NCI-H345 treated with DMSO at 0.1 percent for 48 hours (cell line): ENCODE measurements around the gene TIMP3.
"Not testable (repeated sequence)": the region's sequence is repeated elsewhere in the genome, so short reads cannot be mapped to it uniquely, and the experiment has no call there.

Source experiments
- DNase-seq: peaks from one replicate; lab custom pipeline; 2025; ENCODE audit not compliant: unreplicated experiment; lab: John Stamatoyannopoulos, UW

The TIMP3 gene

GRCh38 chr22:32801537-32802236 is at the start of gene TIMP3:
Gene TIMP3 (plus strand): TSS chr22:32801705. CDS start chr22:32802002, 297 bp downstream.
- DNase-seq, result no peak

GRCh38 chr22:32752326-32752725 is 49.2 kb upstream of the TIMP3 start:
- no peak for DNase-seq

GRCh38 chr22:32752816-32753520 is 48.5 kb upstream of the TIMP3 start:
- DNase-seq, result no peak

DNA sequence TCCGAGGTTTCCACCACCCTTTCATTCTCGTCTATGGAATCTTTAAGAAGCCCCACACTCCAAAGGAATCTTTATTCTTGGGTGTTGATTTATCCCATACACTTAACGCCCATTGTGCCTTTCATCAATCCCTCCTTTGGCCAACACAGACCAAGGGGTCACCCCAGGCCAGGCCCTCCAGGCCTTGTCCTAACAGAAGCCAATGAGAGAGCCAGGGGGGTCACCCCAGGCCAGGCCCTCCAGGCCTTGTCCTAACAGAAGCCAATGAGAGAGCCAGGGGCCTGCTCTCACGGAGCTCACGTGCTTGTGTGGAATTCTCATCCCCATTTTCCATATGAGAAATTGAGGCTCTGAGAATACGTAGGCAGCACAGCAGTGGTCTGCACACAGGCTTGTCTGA is 47.9 kb upstream of the TIMP3 start:
- DNase-seq, result no peak

GRCh38 chr22:32754413-32755041 is 47.0 kb upstream of the TIMP3 start:
- no peak for DNase-seq

- DNase-seq, result not testable (repeated sequence)
Measured at GRCh38 chr22:32757086-32757762, 44.3 kb upstream of the TIMP3 start.

DNA sequence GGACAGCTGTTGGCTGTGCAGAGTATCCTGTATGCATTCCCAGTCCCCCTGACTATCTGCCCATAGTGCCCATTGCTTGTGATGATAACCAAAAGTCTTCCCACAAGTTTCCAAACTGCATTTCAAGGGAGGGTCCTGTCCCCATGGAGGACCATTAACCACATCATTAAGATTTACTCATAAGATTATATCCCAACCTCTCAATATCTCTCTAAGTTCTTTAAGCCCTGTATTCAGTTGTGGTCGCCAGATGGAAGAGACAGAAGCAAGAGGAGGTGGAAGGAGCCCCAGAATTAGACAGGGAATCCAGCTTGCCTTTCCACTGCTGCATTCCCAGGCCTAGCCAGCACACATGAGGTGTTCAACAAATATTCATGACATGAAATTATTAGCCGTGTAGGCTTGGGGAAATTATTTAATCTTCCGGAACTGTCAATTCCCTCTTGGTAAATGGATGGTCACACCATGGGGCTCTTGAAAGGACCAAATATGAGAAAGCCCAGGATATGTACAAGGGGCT is 42.6 kb upstream of the TIMP3 start:
- DNase-seq, result no peak

- DNase-seq, result no peak
Measured at GRCh38 chr22:32760396-32760795, 41.1 kb upstream of the TIMP3 start.

DNA sequence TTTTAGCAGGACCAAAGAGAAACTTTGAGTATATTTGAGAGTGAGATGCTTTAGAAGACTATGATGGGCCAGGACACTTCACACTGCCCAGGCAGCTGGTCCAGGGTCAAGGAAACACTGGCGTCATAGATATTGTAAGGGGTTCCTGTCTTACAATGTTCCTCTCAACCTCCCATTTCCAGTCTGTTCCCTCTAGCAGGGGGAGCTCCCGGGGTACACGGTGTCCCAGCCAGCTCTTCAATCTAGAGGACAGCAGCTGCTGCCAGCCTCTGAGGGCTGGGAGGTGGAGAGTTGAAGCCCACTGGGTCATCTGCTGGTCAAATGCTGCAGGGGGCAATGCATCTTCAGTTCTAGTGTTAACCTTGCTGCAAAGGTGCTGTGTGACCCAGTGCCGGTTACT is 40.7 kb upstream of the TIMP3 start:
- DNase-seq, result no peak

- no peak for DNase-seq
Measured at GRCh38 chr22:32761251-32761903, 40.1 kb upstream of the TIMP3 start.

DNA sequence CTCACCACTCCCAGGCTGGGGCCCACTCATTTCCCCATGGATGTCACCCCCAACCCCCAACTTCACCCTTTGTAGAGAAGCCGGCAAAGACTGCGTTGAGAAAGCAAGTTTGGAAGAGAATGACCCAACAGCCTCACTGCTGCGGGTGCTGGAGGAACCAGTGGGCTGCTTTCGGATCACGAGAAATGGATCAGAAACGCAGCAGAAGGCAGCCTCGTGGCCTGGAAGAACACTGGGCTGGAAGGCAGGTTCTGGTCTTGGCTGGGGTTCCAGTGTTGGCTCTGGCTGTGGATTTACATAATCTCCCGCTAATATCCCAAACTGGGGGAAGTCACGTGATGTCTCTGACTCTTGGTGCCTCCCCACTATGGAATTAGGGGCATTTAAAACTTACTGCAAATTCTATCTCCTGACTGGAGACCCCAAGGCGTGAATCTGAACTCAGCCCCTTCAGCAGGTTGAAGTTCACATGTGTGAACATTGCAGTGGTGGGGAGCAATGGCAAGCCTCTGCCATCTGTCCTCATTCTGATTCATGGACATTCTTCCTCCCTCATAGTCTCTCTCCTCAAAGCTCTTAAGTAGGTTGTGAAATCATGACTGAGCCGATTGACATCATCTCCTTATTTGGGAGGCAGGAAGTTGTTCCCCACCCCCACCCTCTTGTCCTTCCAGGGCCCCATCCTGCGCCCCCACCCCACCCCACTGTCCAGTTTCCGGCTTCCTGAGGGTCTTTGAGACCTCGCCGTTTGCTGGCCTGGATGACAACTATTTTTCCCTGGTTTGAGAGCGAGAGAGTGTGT is 37.0 kb upstream of the TIMP3 start:
- no peak for DNase-seq

DNA sequence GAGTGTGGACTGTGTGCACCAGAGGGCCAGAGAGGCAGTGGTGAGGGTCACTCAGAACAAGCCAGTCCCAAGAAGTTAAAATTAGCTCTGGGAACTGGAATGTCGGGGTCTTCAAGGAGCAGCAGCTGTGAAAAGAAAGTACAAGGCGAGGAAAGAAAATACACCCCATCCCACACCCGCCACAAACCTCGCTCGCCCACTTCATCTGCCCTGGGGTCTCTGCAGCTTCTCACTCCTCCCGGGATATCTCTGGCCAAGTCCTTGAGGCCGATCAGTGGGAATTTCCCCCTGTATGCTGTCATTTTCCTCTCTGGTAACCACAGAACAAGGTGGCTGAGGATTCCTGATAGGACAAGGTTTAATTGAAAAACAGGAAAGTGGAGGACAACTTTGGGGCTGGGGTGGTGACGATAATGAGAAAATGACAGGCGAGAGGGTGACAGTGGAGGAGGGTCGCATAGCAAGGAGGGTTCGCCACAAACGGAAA is 36.3 kb upstream of the TIMP3 start:
- DNase-seq, result no peak

DNA sequence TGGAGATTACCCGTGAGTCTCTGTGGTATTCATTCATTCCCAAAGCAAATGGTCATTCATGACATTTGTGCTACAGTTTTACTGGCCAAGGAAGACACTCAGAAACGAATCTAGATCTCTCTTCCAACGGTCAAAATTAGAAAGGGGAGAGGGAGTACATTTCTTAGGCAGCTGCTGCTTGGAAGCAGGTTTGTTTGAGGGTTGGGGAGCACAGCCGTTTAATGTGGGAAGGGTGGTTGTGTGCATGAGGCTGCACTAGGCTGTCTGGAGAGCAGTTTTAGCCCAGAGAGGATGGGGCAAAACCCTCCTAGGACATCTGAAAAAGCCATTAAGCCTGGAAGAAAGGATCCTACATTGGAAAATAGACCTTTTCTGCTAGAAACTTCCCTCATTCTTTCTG is 29.7 kb upstream of the TIMP3 start:
- DNase-seq, result no peak

DNA sequence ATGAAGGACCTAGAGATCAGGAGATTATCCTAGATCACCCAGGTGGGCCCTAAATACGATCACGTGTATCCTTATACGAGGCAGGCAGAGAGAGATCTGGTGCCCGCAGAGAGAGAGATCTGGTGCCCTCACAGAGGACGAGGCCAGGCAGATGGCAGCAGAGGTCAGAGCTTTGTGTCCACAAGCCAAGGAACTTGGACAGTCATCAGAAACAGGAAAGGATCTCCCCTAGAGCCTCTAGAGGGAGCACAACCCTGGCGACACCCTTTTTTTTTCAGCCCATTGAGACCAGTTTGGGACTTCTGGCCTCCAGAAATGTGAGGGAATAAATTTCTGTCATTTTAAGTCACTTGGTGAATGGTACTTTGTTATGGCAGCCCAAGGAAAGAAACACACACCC is 25.5 kb upstream of the TIMP3 start:
- no peak for DNase-seq

DNA sequence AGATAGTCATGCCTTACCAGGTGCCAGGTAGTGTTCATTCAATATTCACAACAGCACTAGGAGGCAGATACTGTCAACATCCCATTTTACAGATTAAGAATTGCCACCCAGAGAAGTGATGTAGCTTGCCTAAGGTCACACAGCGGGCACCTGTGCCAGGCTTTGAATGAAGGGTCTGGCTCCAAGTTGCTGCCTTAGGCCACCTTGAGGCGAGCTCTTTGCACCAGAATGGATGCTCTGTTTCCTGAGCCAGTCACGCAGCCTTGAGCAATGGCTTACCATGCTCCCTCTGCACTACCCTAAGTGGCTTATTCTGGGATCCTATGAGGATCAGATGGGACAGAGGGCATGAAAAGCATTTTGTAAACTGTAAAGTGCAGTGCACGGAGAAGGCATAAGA is 25.1 kb upstream of the TIMP3 start:
- DNase-seq, result no peak

- DNase-seq, result no peak
Measured at GRCh38 chr22:32776802-32777201, 24.7 kb upstream of the TIMP3 start.

DNA sequence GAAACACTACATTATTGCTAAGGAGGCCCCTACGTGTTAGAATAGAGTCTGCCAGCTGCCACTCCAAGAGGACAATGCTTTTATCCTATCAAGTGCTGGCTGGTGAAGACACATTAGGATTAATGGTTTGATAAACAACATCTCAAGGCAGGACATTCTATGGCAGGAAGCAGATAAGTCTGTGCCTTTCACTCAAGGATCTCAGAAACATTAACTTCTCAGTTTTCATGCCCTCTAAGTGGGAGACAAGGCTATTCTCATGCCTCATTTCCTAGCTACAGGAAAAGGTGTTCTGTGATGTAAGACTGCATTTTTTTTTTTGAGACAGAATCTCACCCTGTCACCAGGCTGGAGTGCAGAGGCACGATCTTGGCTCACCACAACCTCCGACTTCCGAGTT is 23.5 kb upstream of the TIMP3 start:
- no peak for DNase-seq

DNA sequence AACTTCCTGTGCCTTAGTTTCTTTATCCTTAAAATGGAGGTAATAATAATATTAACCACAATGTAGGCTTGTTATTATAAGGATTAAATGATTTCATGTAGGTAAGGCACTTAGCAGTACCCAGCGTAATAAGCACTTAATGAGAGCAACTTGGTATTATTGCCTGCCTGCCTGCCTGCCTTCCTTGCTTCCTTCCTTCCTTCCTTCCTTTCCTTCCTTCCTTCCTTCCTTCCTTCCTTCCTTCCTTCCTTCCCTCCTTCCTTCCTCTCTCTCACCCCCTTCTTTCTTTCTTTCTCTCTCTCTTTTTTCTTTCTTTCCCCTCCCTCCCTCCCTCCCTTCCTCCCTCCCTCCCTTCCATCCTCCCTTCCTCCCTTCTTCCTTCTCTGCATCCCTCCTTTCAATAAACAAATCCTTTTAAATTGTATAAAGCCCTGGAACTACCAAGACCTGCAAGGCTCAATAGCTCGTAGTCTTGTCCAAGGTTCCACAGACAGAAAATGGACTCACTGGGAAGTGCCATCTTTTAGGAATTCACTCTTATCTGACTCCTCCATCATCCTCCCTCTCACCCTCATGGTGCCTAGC is 20.7 kb upstream of the TIMP3 start:
- DNase-seq, result no peak

GRCh38 chr22:32781695-32782094 is 19.8 kb upstream of the TIMP3 start:
- DNase-seq, result no peak
